ENCODE data around the gene NOTCH2.
A peak's percentile ranks its signal among the peaks of the same experiment; 100 is the strongest.
"Not testable (repeated sequence)": the region's sequence is repeated elsewhere in the genome, so short reads cannot be mapped to it uniquely, and the experiment has no call there.

Gene NOTCH2

DNA sequence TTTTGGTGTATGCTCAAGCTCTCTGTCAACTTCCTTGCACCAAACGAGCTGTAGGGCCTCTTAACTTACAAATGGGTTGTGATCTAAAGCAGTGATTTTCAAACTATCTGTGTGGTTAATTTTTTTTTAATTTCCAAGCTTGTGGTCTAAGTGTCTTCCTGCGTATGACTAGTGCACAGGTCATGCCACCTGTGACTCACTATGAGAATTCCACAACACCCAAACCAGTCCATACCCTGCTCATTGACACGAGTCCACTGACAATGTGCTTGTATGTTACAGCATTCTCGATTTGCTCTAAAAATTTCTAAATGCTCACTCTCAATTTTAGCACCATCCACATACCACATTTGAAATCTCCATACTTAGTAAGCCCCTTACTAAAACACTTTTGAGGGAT, 18.5 kb upstream of the NOTCH2 start:
- FAIRE-seq, result peak; percentile 60
- DNase-seq (ENCODE audit: insufficient read length, low spot score), result not testable (repeated sequence)

DNA sequence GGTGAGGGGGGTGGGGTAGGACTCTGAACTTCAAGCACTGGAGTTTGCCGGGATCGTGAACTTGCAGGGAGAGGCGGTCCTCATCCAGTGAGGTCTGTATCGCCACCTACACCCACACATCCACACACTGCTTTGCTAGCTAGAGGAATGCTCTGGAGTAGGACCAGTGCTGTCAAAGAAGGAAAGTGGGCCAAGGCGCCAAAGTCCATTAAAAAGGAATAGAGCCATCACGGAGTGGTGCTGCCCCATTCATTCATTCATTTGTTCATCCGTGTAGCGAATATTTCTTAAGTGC, 405 bp upstream of the NOTCH2 start:
- DNase-seq (ENCODE audit: insufficient read length, low spot score), result not testable (repeated sequence)

DNA sequence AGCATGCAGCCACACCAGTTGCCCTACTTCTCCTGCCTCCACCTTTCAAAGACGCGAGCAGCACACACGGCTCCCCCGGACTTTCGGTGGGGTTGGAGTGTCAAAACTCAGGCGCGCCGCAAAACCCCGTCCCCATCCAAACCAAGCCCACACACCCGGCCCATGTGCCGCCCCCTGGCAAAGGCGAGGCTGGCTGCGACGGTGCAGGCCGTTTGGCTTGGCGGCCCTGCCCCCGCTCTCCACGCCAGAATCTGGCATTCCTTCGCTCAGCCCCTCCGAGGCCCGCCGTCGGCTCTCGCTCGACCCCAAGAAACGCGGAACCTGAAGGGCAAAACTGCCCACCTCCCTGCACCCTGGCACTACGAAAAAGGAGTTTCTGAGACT, 787 bp downstream of the NOTCH2 start:
- FAIRE-seq, result not testable (repeated sequence)

More for the DNA sequence above, 405 bp upstream of the NOTCH2 start:
- peak; percentile 82 for FAIRE-seq

DNA sequence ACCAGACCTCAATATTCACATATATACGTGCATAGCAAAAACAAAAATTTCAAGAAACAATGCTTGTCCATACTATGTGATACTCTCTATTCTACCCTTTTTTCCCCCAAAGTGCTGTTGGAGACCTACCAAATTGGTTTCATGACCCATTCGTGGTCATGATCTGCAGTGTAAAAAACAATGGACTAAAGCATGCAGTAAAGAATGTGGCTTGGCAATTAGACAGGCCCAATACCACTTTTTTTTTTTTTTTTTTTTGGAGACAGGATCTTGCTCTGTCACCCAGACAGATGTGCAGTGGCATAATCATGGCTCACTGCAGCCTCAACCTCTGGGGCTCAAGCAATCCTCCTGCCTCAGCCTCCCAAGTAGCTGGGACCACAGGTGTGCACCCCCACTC, 21.3 kb downstream of the NOTCH2 start:
- not testable (repeated sequence) for DNase-seq (ENCODE audit: insufficient read length, low spot score); FAIRE-seq

More for the DNA sequence above, 787 bp downstream of the NOTCH2 start:
- not testable (repeated sequence) for DNase-seq (ENCODE audit: insufficient read length, low spot score)

DNA sequence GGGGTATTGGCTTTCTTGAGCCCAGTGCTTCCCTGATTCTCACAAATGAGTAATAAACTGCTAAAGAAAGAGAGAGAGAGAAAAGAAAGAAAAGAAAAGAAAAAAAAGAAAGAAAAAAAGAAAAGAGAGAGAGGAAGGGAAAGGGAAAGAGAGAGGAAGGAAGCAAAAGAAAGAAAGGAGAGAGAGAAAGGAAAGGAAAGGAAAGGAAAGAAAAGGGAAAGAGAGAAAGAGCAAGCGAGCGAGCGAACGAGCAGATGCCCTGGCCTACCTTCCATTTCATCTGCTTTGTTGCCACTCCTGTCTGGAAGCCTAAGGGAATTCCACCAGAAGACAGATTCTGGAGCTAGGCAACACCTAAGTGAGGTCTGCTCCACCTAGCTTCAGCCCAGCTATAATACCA, 27.7 kb downstream of the NOTCH2 start:
- FAIRE-seq, result peak; percentile 36
- DNase-seq (ENCODE audit: insufficient read length, low spot score), result not testable (repeated sequence)

DNA sequence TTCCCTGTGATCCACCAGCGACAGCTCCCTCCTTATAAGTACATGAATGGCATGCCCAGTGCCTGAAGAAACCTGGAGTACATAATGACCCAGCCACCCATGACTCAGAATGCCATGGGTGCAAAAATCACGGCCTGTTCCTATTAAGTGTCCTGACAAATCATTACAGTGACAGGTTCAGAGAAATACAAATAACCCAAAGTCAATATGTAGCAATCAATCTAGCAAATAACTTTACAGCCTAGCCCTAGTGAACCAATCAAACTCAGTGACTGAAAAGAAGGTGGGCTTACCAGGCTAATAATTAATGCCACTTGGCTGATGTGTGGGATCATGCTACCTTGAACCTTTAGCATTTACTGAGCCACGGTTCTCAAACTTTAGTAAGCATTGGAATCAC, 37.2 kb downstream of the NOTCH2 start:
- FAIRE-seq, result peak; percentile 77
- not testable (repeated sequence) for DNase-seq (ENCODE audit: insufficient read length, low spot score)

DNA sequence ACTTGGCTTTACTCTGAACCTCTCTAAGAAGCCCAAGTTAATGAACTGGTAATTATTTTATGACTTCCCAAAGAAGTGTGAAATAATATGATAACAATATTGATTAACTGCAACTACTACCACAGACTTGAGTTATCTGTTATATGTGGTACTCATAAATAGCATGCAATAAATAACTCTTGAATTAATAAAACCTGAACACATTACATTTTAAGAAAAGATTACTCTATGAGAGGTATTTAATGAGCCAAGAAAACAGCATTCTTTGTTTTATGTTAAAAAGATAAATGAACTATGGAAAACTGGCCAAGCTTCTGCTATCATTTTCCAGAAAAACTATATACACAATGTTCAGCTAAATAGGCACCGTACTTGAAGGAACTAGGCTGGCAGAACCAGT, 45.7 kb downstream of the NOTCH2 start:
- DNase-seq (ENCODE audit: insufficient read length, low spot score); FAIRE-seq: not testable (repeated sequence)

DNA sequence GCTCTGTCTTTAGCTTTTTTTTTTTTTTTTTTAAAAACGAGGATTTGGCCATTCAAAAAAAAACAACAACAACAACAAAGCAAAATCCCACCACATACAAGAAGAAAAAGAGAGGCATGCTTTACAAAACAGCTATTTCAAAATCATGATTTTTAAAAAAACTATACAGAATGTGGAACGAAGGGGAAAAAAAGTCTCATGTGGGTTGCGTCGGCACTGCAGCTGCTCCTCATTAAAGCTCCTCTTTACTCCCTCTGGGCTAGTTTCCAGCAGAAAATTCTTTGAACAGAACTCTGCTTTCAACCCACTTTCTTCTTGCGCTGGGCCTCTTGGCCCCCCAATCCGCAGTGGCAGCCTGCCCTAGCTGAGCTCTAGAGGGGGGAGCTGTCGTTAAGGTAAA, 54.5 kb downstream of the NOTCH2 start:
- not testable (repeated sequence) for DNase-seq (ENCODE audit: insufficient read length, low spot score); FAIRE-seq

DNA sequence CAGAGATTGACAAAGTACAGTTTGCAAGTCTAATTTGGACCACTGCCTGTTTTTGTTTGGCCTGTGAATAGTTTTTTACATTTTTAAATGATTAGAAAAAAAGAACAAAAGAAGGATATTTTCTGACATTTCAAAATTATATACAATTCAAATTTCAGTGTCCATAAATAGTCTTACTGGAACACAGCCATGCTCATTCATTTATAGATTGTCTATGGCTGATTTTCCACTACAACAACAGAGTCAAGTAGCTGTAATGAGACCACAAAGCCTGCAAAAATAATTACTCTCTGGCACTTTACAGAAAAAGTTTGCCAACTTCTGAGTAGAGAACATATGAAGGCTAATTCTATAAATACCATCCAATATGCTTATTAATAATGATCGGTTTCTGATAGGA, 61.1 kb downstream of the NOTCH2 start:
- not testable (repeated sequence) for DNase-seq (ENCODE audit: insufficient read length, low spot score)

DNA sequence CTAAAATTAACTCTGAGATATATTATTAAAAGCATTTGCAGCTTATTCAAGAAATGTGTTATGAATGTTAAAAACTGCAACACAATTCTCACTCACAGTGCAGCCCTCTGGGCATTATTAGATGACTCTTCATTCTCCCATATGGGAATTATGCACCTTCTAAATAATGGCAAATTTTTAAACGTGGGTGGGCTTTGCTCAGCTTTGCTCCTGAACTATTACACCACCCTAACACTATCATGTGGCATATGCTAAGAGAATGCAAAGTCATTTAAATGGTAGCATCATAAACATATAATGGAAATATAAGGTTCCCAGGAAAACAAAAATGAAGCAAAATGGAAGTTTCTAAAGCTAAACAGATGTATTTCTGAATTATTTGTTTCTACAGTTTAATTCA, 61.6 kb downstream of the NOTCH2 start:
- not testable (repeated sequence) for FAIRE-seq

More for the DNA sequence above, 61.1 kb downstream of the NOTCH2 start:
- not testable (repeated sequence) for FAIRE-seq

DNA sequence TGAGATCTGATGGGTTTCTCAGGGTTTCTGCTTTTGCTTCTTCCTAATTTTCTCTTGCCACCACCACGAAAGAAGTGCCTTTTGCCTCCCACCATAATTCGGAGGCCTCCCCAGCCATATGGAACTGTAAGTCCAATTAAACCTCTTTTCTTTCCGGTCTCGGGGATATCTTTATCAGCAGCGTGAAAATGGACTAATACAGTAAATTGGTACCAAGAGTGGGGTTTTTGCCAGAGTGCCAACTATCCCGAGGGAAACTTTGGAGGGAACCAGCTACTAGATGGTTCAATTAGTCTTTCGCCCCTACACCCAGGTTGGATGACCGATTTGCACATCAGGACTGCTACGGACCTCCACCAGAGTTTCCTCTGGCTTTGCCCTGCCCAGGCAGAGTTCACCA, 68.4 kb downstream of the NOTCH2 start:
- FAIRE-seq; DNase-seq (ENCODE audit: insufficient read length, low spot score): not testable (repeated sequence)

More for the DNA sequence above, 61.6 kb downstream of the NOTCH2 start:
- not testable (repeated sequence) for DNase-seq (ENCODE audit: insufficient read length, low spot score)

DNA sequence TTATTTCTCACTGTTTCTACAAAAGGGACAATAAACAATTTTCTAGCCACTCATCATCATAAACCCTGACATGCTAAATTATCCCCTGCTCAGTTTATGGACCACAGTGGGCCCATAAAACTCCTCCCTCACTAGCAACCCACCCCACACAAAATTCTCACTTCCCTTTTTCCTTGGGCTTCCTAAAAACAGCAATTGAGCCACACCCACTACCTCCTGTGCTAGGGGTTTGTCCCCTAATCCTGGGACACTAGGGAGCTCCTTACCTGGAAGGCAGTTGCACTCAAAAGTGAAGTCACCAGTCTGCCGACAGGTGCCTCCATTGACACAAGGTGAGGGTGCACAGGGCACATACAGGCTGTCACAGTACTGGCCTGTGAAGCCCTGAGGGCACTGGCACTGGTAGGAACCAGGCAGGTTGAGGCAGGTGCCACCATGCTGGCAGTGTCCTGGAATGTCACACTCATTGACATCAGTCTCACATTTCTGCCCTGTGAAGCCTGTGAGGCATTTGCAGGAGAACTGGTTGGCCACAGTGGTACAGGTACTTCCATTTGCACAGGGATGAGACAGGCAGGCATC, 72.6 kb downstream of the NOTCH2 start:
- not testable (repeated sequence) for DNase-seq (ENCODE audit: insufficient read length, low spot score); FAIRE-seq

DNA sequence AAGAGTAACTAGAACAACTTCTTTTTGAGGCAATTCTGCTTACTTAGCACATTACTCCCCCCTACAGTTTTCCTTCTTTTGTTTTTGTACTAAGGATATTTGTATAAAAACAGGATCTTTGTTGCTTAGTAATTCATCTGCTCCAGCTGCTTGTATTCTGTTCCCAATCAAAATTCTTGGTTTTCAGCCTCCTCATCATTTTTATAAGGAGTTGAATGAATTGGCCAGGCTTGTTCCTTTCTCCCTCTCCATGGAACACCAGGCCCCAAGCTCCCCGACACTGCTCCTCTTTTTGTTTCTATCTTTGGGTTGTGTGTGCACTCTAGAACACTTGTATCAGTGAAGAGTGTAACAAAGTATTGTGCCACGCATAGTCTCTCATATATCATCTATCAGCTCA, 73.5 kb downstream of the NOTCH2 start:
- FAIRE-seq; DNase-seq (ENCODE audit: insufficient read length, low spot score): not testable (repeated sequence)

DNA sequence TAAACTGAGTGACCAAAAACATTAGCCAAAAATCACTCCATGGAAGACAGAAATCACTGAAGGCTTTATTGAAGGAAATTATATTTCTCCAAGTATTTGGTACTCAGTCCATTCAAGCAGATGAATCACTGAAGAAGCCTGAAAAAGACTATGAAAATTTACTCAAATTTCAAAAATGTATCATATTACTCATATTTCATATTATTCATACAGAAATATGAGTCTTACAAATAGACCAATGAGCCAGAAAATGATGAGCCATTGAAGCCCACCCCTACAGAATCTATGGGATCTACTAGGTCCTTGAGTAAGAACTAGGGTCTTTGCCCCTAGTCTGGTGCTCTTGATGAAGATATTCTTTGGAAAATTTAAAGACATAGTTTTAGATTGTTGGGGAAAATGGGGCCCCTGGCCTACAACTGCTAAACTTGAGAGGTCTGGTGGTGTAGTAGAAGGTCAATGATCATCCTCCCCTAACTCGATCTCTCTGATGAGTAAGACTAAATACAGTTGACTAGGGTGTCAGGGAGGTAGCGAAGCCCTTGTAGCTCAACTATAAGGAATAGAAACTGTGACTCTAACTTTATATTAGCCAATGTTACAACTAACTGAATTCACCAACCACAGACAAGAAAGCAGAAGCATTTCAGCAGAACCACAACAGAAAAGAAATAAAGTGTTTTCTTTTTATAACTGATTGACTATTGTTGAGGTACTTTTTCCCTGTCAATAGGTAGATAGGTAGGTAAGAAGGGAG, 81.0 kb downstream of the NOTCH2 start:
- no peak for TF ChIP-seq POLR2A (IDR thresholded peaks at IDR 0.05; ENCODE audit: low read depth, low read length)
- DNase-seq (ENCODE audit: insufficient read length, low spot score) (no peak), FAIRE-seq (no peak)

DNA sequence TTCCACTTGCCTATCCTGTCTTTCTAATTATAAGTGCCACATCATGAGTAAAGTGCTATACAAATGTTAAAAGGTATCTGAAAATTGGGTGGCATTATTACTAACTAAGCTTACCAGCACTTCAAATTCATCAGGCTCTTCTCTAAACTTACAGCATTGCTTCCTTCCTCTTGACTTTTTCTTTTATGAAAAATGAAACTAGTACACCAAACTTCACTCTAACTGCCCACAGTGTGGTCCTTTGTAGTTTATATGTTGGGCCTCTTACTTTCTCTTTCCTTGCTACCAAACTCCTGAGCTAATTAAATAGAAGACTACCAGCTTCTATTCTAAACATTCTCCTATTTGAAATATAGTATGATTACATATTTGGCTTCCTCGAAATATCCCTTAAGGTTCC, 81.8 kb downstream of the NOTCH2 start:
- TF ChIP-seq POLR2A (IDR thresholded peaks at IDR 0.05; ENCODE audit: low read depth, low read length), result no peak
- DNase-seq (ENCODE audit: insufficient read length, low spot score), result no peak
- FAIRE-seq, result no peak

DNA sequence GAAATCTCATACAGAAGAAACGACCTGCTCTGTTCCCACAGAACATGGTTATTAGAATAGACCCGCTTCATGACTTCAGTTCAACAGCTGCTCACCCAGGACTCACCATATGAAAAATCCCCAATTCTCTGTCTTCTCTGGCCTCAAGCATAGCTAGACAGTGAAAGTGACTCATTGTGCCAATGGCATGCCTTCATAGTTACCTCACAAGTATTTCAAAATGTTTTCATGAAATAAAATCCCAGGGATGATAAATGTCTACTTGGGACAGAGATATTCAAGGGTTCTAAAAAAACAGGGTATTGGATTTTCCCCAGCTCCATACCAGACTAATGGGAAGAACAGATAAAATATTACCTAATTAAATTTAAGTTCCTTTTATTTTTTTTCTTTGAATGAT, 82.3 kb downstream of the NOTCH2 start:
- TF ChIP-seq POLR2A (IDR thresholded peaks at IDR 0.05; ENCODE audit: low read depth, low read length), result no peak
- FAIRE-seq, result peak; percentile 55
- peak; percentile 35 for DNase-seq (ENCODE audit: insufficient read length, low spot score)
